Measurements from ENCODE around the gene KLRC3. TPM values are rescaled to one million over a fixed set of nuclear protein-coding genes. Genes with fewer than 3 reads are reported as not detected.
A peak's percentile ranks its signal among the peaks of the same experiment; 100 is the strongest.

The KLRC3 gene
- total and polyA plus RNA-seq, 8 donors, result 0.43 to 1.3 (median 1.3) TPM; not detected in 5

DNA sequence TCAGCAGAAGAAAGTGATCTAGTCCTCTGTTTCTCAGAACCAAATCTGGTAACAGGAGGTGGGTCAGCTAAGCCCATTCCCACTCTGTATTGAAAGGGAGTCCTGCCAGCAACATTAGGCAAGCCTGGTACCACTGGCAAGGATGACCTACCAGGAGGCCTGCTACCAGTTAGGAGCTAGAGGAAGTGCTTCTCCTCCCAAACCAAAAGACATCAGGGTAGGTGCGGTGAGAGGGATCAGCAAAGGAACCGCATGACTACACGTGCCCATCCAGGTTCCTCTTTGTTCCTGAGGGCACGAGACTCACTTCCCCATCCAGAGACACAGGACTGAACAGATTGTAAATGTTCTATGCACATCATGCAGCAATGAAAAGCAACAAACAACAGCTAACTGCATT, 13.7 kb downstream of the KLRC3 start:
- H3K27ac ChIP-seq, result peak overlapping the region in 1 of 5 donors; percentile 17
- peaks cover 0 to 3% (median 0%) of the 10 kb centered on the region in 3 donors for H3K27me3 ChIP-seq
- no peaks in the 10 kb centered on the region for H3K36me3 ChIP-seq
- no peaks in the 10 kb centered on the region for H3K4me1 ChIP-seq
- 50 to 70% (median 66%) methylated on average over 4 of the region's 4 CpGs for WGBS, 5 donors
- DNase-seq, result peak in 1 of 2 donors; percentile 30
- TF ChIP-seq, protein P1, sequence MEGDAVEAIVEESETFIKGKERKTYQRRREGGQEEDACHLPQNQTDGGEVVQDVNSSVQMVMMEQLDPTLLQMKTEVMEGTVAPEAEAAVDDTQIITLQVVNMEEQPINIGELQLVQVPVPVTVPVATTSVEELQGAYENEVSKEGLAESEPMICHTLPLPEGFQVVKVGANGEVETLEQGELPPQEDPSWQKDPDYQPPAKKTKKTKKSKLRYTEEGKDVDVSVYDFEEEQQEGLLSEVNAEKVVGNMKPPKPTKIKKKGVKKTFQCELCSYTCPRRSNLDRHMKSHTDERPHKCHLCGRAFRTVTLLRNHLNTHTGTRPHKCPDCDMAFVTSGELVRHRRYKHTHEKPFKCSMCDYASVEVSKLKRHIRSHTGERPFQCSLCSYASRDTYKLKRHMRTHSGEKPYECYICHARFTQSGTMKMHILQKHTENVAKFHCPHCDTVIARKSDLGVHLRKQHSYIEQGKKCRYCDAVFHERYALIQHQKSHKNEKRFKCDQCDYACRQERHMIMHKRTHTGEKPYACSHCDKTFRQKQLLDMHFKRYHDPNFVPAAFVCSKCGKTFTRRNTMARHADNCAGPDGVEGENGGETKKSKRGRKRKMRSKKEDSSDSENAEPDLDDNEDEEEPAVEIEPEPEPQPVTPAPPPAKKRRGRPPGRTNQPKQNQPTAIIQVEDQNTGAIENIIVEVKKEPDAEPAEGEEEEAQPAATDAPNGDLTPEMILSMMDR (IDR thresholded peaks at IDR 0.05), result no peak
- no peak for TF ChIP-seq POLR2A (IDR thresholded peaks at IDR 0.05)
- no peak for TF ChIP-seq EP300 (IDR thresholded peaks at IDR 0.05)
- TF ChIP-seq POLR2AphosphoS5 (IDR thresholded peaks at IDR 0.05), result no peak
- intact Hi-C loops (cut with DNase I; ENCODE audit: low total_unique reads), result no loop called here
- H3K9me3 ChIP-seq, result no peaks in the 10 kb centered on the region
- H3K4me3 ChIP-seq, result peak overlapping the region in 2 of 4 donors; percentile 2 to 5

DNA sequence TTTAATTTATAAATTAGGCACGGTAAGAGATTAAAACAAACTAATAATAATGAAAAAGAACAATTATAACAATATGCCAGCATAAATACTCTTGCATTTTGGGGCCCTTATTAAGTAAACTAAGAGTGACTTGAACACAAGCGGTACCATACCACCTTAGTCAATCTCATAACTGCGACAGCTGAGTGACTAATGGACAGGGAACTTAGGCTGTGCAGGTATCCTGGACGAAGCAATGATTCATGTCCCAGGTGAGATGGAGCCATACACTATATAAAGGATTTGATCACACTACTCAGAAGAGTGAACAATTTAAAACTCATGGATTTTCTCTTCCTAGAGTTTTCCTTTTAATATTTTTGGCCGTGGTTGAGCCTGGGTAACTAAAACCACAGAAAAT, 15.1 kb downstream of the KLRC3 start:
- H3K27me3 ChIP-seq, result no peaks in the 10 kb centered on the region
- H3K4me3 ChIP-seq, result no peak overlapping the region
- H3K36me3 ChIP-seq, result no peaks in the 10 kb centered on the region
- H3K27ac ChIP-seq, result no peak overlapping the region
- 84 to 97% (median 92%) methylated on average over 5 of the region's 5 CpGs for WGBS, 5 donors
- no peak for TF ChIP-seq POLR2A (IDR thresholded peaks at IDR 0.05)
- no peak for TF ChIP-seq EP300 (IDR thresholded peaks at IDR 0.05)
- TF ChIP-seq, protein P1 (IDR thresholded peaks at IDR 0.05), result no peak
- DNase-seq, result no peak
- H3K4me1 ChIP-seq, result no peaks in the 10 kb centered on the region
- intact Hi-C loops (cut with DNase I; ENCODE audit: low total_unique reads), result no loop called here
- no peaks in the 10 kb centered on the region for H3K9me3 ChIP-seq

DNA sequence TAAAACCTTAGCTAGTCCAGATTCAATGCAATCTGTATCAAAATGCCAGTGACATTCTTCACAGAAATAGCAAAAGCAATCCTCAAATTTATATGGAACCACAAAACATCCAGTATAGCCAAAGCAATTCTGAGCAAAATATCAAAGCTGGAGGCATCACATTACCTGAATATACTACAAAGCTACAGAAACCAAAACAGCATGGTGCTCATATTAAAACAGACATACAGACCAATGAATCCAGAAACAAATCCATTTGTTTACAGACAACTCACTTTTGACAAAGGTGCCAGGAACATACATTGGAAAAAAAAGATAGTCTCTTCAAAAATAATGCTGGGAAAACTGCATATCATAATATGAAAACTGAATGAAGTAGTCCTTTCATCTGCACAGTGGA, 15.6 kb downstream of the KLRC3 start:
- no peak for TF ChIP-seq POLR2AphosphoS5 (IDR thresholded peaks at IDR 0.05)
- TF ChIP-seq POLR2A (IDR thresholded peaks at IDR 0.05), result no peak
- TF ChIP-seq, protein P1 (IDR thresholded peaks at IDR 0.05), result no peak
- no peak for TF ChIP-seq EP300 (IDR thresholded peaks at IDR 0.05)
- no peak for DNase-seq
- H3K27ac ChIP-seq, result no peak overlapping the region
- H3K4me3 ChIP-seq, result no peak overlapping the region
- no peaks in the 10 kb centered on the region for H3K36me3 ChIP-seq
- no peaks in the 10 kb centered on the region for H3K27me3 ChIP-seq
- H3K4me1 ChIP-seq, result no peaks in the 10 kb centered on the region
- H3K9me3 ChIP-seq, result no peaks in the 10 kb centered on the region
- intact Hi-C loops (cut with DNase I; ENCODE audit: low total_unique reads), result no loop called here

DNA sequence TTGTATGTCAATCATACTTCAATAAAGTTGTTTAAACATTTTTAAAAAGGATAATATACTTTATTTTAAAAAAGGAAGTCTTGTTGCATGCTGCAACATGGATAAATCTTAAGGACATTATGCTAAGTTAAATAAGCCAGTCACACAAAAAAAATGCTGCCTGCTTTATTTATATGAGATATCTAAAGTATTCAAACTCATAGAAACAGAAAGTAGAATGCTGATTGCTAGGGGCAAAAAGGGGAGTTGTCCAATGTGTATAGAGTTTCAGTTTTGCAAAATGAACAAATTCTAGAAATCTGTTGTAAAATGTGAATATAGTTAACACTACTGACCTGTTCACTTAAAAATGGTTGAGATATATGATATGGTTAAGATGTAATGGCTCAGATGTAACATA, 19.6 kb downstream of the KLRC3 start:
- Histone ChIP-seq H3K27ac (no peak overlapping the region), H3K4me3 (no peak overlapping the region), H3K27me3 (no peaks in the 10 kb centered on the region), H3K4me1 (peaks cover 0 to 4% (median 1%) of the 10 kb centered on the region in 4 donors), H3K9me3 (no peaks in the 10 kb centered on the region), H3K36me3 (no peaks in the 10 kb centered on the region)
- intact Hi-C loops (cut with DNase I; ENCODE audit: low total_unique reads), result no loop called here
- TF ChIP-seq EP300 (IDR thresholded peaks at IDR 0.05) (no peak), POLR2A (IDR thresholded peaks at IDR 0.05) (no peak), POLR2AphosphoS5 (IDR thresholded peaks at IDR 0.05) (no peak)
- TF ChIP-seq, protein P1 (IDR thresholded peaks at IDR 0.05), result no peak
- DNase-seq, result no peak

Measured in stomach (tissue), 9 donors.